Measurements from ENCODE around the gene MAP3K14.

MAP3K14 gene

GRCh38 chr17:45231481-45232116, 85.2 kb downstream of the MAP3K14 start:
- H3K27ac ChIP-seq (ENCODE audit: low read length) = no peak overlapping the region
- H3K36me3 ChIP-seq (replicated peaks; ENCODE audit: insufficient read depth, low read length) = peaks cover 9% of the 10 kb centered on the region; the same call in 1 of the 2 replicates
- DNase-seq = no peak
- no peaks in the 10 kb centered on the region for H3K27me3 ChIP-seq (replicated peaks; ENCODE audit: insufficient read depth, low read length)
- no peak overlapping the region for H2AFZ ChIP-seq (ENCODE audit: low read length)
- no peak overlapping the region for H3K9ac ChIP-seq (ENCODE audit: low read length)
- H3K9me3 ChIP-seq (replicated peaks; ENCODE audit: insufficient read depth, low read length) = no peaks in the 10 kb centered on the region
- no peaks in the 10 kb centered on the region for H3K9me2 ChIP-seq (replicated peaks; ENCODE audit: insufficient read depth, low read length)
- peaks cover 95% of the 10 kb centered on the region for H3K79me2 ChIP-seq (ENCODE audit: low read length)
- H3K4me3 ChIP-seq (ENCODE audit: low read length) = no peak overlapping the region
- TF ChIP-seq EZH2 (optimal IDR thresholded peaks at IDR 0.05; ENCODE audit: low read depth, low read length) (no peak), CTCF (IDR thresholded peaks at IDR 0.05; ENCODE audit: low read length) (peak; percentile 44)
- no peaks in the 10 kb centered on the region for H4K20me1 ChIP-seq (ENCODE audit: insufficient read depth, low read length)
- peaks cover 38% of the 10 kb centered on the region for H3F3A ChIP-seq (ENCODE audit: insufficient read depth, low read length)
- H3K4me2 ChIP-seq (ENCODE audit: low read depth, low read length) = no peak overlapping the region
- peaks cover 38% of the 10 kb centered on the region for H3K4me1 ChIP-seq (ENCODE audit: low read length)

GRCh38 chr17:45230787-45231480, 85.9 kb downstream of the MAP3K14 start:
- Histone ChIP-seq H3F3A (ENCODE audit: insufficient read depth, low read length) (peaks cover 44% of the 10 kb centered on the region), H2AFZ (ENCODE audit: low read length) (no peak overlapping the region), H3K27me3 (replicated peaks; ENCODE audit: insufficient read depth, low read length) (no peaks in the 10 kb centered on the region), H3K9me3 (replicated peaks; ENCODE audit: insufficient read depth, low read length) (no peaks in the 10 kb centered on the region), H3K27ac (ENCODE audit: low read length) (peak overlapping the region; percentile 99; the same call in 1 of the 2 replicates), H3K9ac (ENCODE audit: low read length) (no peak overlapping the region), H3K79me2 (ENCODE audit: low read length) (peaks cover 96% of the 10 kb centered on the region), H3K4me2 (ENCODE audit: low read depth, low read length) (no peak overlapping the region), H4K20me1 (ENCODE audit: insufficient read depth, low read length) (no peaks in the 10 kb centered on the region), H3K4me3 (ENCODE audit: low read length) (no peak overlapping the region), H3K9me2 (replicated peaks; ENCODE audit: insufficient read depth, low read length) (no peaks in the 10 kb centered on the region), H3K36me3 (replicated peaks; ENCODE audit: insufficient read depth, low read length) (peaks cover 3% of the 10 kb centered on the region; the same call in 1 of the 2 replicates), H3K4me1 (ENCODE audit: low read length) (peaks cover 42% of the 10 kb centered on the region)
- TF ChIP-seq EZH2phosphoT487 (IDR thresholded peaks at IDR 0.05; ENCODE audit: low read length) (no peak), EZH2 (optimal IDR thresholded peaks at IDR 0.05; ENCODE audit: low read depth, low read length) (no peak), CTCF (IDR thresholded peaks at IDR 0.05; ENCODE audit: low read length) (no peak)
- DNase-seq = no peak

GRCh38 chr17:45230410-45230786, 86.4 kb downstream of the MAP3K14 start:
- Histone ChIP-seq H4K20me1 (ENCODE audit: insufficient read depth, low read length) (no peaks in the 10 kb centered on the region), H3K36me3 (replicated peaks; ENCODE audit: insufficient read depth, low read length) (0 out of 2 replicates have a peak, but pooled peaks cover 3% of the 10 kb centered on the region), H2AFZ (ENCODE audit: low read length) (no peak overlapping the region), H3K79me2 (ENCODE audit: low read length) (peaks cover 96% of the 10 kb centered on the region), H3F3A (ENCODE audit: insufficient read depth, low read length) (peaks cover 48% of the 10 kb centered on the region), H3K9me2 (replicated peaks; ENCODE audit: insufficient read depth, low read length) (no peaks in the 10 kb centered on the region), H3K27me3 (replicated peaks; ENCODE audit: insufficient read depth, low read length) (no peaks in the 10 kb centered on the region), H3K4me2 (ENCODE audit: low read depth, low read length) (no peak overlapping the region), H3K4me1 (ENCODE audit: low read length) (peaks cover 47% of the 10 kb centered on the region), H3K4me3 (ENCODE audit: low read length) (no peak overlapping the region), H3K27ac (ENCODE audit: low read length) (peak overlapping the region; percentile 99; the same call in 1 of the 2 replicates), H3K9ac (ENCODE audit: low read length) (no peak overlapping the region), H3K9me3 (replicated peaks; ENCODE audit: insufficient read depth, low read length) (no peaks in the 10 kb centered on the region)
- DNase-seq = no peak
- TF ChIP-seq EZH2phosphoT487 (IDR thresholded peaks at IDR 0.05; ENCODE audit: low read length) (no peak), CTCF (IDR thresholded peaks at IDR 0.05; ENCODE audit: low read length) (no peak), EZH2 (optimal IDR thresholded peaks at IDR 0.05; ENCODE audit: low read depth, low read length) (no peak)

Measured in MM.1S (cell line).